Stomach (tissue), 4 donors: ENCODE measurements around the gene PKIB.

Experiments used
- CTCF ChIP-seq, 7 experiments: fragments of 450-650 bp in 4 of 7; fragments of 200-600 bp in 3 of 7; sonication (generic) in 3 of 7; IDR thresholded peaks; one replicate each; pipeline ENCODE4 v1.5.1; 2016 to 2019; ENCODE audit warnings: antibody characterized with exemption in 7 of 7, control low read depth in 2 of 7, mild to moderate bottlenecking in 1 of 7
- EP300 ChIP-seq: sonication (generic); formaldehyde crosslinking; IDR thresholded peaks from one replicate; pipeline ENCODE4 v1.6.1; 2017; ENCODE audit warnings: antibody characterized with exemption
- POLR2A ChIP-seq, 4 donors: fragments of 450-650 bp; IDR thresholded peaks; one replicate each; pipeline ENCODE4 v1.6.1; 2016; ENCODE audit warnings: antibody characterized with exemption in 4 of 4, control low read depth in 2 of 4, mild to moderate bottlenecking in 1 of 4, moderate library complexity in 1 of 4

GRCh38 chr6:122760330-122760729, 150.1 kb downstream of the PKIB start:
- no peak for TF ChIP-seq CTCF (IDR thresholded peaks at IDR 0.05)
- TF ChIP-seq POLR2A (IDR thresholded peaks at IDR 0.05) = no peak
- TF ChIP-seq EP300 = no peak
